ENCODE data around the gene IL10RB. TPM values are rescaled to one million over a fixed set of nuclear protein-coding genes. Genes with fewer than 3 reads are reported as not detected.

IL10RB gene
- total and polyA plus RNA-seq, 2 experiments from 2014 or later, result 2.2 to 2.5 TPM

GRCh38 chr21:33238146-33238545 lies 28.0 kb upstream of the IL10RB start:
- H3K4me1 ChIP-seq (ENCODE audit: insufficient read depth), result peaks cover under 1% of the 10 kb centered on the region
- H3K36me3 ChIP-seq (ENCODE audit: insufficient read depth), result peaks cover 11% of the 10 kb centered on the region; the same call in 1 of the 2 replicates
- H3K79me2 ChIP-seq (replicated peaks; ENCODE audit: insufficient read depth), result peaks cover 29% of the 10 kb centered on the region
- no peaks in the 10 kb centered on the region for H3K9me2 ChIP-seq (ENCODE audit: insufficient read depth)
- H3K27ac Mint-ChIP-seq, result no peak overlapping the region
- H3F3A ChIP-seq (replicated peaks; ENCODE audit: low read depth), result 0 out of 2 replicates have a peak, but pooled peaks cover 3% of the 10 kb centered on the region
- no peak overlapping the region for H3K4me3 ChIP-seq
- peaks cover 50% of the 10 kb centered on the region for H3K9me3 Mint-ChIP-seq
- no peak overlapping the region for H2AFZ ChIP-seq
- no peak overlapping the region for H3K4me3 Mint-ChIP-seq
- no peak overlapping the region for H3K4me2 ChIP-seq
- H3K27ac ChIP-seq (ENCODE audit: low read depth), result no peak overlapping the region
- H3K4me1 Mint-ChIP-seq, result peaks cover 10% of the 10 kb centered on the region
- no peaks in the 10 kb centered on the region for H4K20me1 ChIP-seq (replicated peaks; ENCODE audit: insufficient read depth)
- DNase-seq (ENCODE audit: low spot score) (no peak), ATAC-seq (no peak)
- H3K36me3 Mint-ChIP-seq (ENCODE audit: low read depth), result peaks cover 65% of the 10 kb centered on the region
- H3K27me3 Mint-ChIP-seq (ENCODE audit: insufficient read depth, low read depth, poor library complexity), result peaks cover 10% of the 10 kb centered on the region
- H3K27me3 ChIP-seq (ENCODE audit: insufficient read depth), result no peaks in the 10 kb centered on the region
- no peak for TF ChIP-seq NANOG (IDR thresholded peaks at IDR 0.05; ENCODE audit: borderline replicate concordance)
- no peak for TF ChIP-seq EZH2 (IDR thresholded peaks at IDR 0.05; ENCODE audit: low read depth, unreplicated experiment)
- TF ChIP-seq, protein P1, sequence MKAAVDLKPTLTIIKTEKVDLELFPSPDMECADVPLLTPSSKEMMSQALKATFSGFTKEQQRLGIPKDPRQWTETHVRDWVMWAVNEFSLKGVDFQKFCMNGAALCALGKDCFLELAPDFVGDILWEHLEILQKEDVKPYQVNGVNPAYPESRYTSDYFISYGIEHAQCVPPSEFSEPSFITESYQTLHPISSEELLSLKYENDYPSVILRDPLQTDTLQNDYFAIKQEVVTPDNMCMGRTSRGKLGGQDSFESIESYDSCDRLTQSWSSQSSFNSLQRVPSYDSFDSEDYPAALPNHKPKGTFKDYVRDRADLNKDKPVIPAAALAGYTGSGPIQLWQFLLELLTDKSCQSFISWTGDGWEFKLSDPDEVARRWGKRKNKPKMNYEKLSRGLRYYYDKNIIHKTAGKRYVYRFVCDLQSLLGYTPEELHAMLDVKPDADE (IDR thresholded peaks at IDR 0.05), result no peak

DNA sequence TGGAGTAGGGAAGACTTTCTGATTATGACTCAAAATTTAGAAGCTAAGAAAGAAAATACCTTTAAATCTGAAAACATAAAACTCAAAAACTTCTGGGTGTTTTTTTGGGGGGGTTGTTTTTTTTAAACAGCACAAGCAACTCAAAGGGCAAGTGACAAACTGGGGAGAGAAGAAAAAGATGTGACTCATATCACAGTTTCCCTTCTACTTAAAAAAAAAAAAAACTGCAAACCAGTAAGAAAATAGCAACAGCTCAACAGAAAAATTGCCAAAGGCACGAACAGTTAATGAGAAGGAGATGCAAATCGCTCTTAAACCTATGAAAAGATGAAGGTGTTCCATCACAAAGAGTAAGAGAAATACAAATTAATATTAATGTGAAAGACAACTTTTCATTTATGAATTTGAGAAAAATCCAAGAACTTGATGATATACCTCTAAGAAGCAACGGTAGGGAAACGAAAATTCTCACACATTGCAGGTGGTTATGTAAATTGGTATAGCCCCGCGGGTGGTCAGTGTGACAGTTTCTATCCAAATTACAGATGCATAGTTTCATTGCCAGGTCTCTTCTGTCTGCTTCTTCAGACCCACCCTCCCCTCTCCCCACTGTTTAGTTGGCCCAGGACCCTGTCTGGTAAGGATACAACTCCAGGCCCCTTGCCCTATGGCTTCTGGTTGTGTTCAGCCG lies 27.5 kb upstream of the IL10RB start:
- Histone ChIP-seq H3K27me3 (ENCODE audit: insufficient read depth) (no peaks in the 10 kb centered on the region), H4K20me1 (replicated peaks; ENCODE audit: insufficient read depth) (no peaks in the 10 kb centered on the region), H3K79me2 (replicated peaks; ENCODE audit: insufficient read depth) (peaks cover 26% of the 10 kb centered on the region), H3F3A (replicated peaks; ENCODE audit: low read depth) (0 out of 2 replicates have a peak, but pooled peaks cover 3% of the 10 kb centered on the region), H3K4me1 (ENCODE audit: insufficient read depth) (no peaks in the 10 kb centered on the region), H3K4me2 (no peak overlapping the region), H3K27ac (ENCODE audit: low read depth) (no peak overlapping the region), H2AFZ (no peak overlapping the region), H3K4me3 (no peak overlapping the region), H3K36me3 (ENCODE audit: insufficient read depth) (peaks cover 11% of the 10 kb centered on the region; the same call in 1 of the 2 replicates), H3K9me2 (ENCODE audit: insufficient read depth) (no peaks in the 10 kb centered on the region)
- no peak for DNase-seq (ENCODE audit: low spot score)
- Mint-ChIP-seq H3K4me1 (peaks cover 8% of the 10 kb centered on the region), H3K4me3 (no peak overlapping the region), H3K27me3 (ENCODE audit: insufficient read depth, low read depth, poor library complexity) (peaks cover 10% of the 10 kb centered on the region), H3K27ac (no peak overlapping the region), H3K9me3 (peaks cover 50% of the 10 kb centered on the region), H3K36me3 (ENCODE audit: low read depth) (peaks cover 69% of the 10 kb centered on the region)
- no peak for ATAC-seq
- TF ChIP-seq CREB1 (CRISPR knock-in tag; IDR thresholded peaks at IDR 0.05; ENCODE audit: low read depth) (no peak), STAT1 (IDR thresholded peaks at IDR 0.05; ENCODE audit: unreplicated experiment) (no peak), ZNF331 (CRISPR knock-in tag; IDR thresholded peaks at IDR 0.05; ENCODE audit: low read depth) (no peak), ZNF114 (CRISPR knock-in tag; IDR thresholded peaks at IDR 0.05) (no peak), EZH2 (IDR thresholded peaks at IDR 0.05; ENCODE audit: low read depth, unreplicated experiment) (no peak), REST (IDR thresholded peaks at IDR 0.05; ENCODE audit: unreplicated experiment) (no peak)
- TF ChIP-seq, protein P1 (IDR thresholded peaks at IDR 0.05), result no peak
- TF ChIP-seq, protein P2, sequence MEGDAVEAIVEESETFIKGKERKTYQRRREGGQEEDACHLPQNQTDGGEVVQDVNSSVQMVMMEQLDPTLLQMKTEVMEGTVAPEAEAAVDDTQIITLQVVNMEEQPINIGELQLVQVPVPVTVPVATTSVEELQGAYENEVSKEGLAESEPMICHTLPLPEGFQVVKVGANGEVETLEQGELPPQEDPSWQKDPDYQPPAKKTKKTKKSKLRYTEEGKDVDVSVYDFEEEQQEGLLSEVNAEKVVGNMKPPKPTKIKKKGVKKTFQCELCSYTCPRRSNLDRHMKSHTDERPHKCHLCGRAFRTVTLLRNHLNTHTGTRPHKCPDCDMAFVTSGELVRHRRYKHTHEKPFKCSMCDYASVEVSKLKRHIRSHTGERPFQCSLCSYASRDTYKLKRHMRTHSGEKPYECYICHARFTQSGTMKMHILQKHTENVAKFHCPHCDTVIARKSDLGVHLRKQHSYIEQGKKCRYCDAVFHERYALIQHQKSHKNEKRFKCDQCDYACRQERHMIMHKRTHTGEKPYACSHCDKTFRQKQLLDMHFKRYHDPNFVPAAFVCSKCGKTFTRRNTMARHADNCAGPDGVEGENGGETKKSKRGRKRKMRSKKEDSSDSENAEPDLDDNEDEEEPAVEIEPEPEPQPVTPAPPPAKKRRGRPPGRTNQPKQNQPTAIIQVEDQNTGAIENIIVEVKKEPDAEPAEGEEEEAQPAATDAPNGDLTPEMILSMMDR (conservative IDR thresholded peaks at IDR 0.05; ENCODE audit: low read depth in 2 of 2), result no peak
